GM12891 (cell line): Measurements from ENCODE around the gene SPANXN2. TPM values are rescaled to one million over a fixed set of nuclear protein-coding genes. Genes with fewer than 3 reads are reported as not detected.
"Not testable (repeated sequence)": the region's sequence is repeated elsewhere in the genome, so short reads cannot be mapped to it uniquely, and the experiment has no call there.

Source experiments
- DNase-seq: peaks from one replicate; pipeline ENCODE4 v3.0.0; 2011; ENCODE audit warnings: low spot score; ENCODE audit not compliant: insufficient read length
- FAIRE-seq: peaks from 2 replicates; lab custom pipeline; 2011; peaks lifted over from hg19 to GRCh38; lab: Jason Lieb, UNC
- PAX5 ChIP-seq: IDR thresholded peaks from 2 replicates; pipeline ENCODE4 v1.6.1; 2011; ENCODE audit warnings: low read length, moderate library complexity, mild to moderate bottlenecking; ENCODE audit not compliant: insufficient read depth, severe bottlenecking
- POLR2A ChIP-seq: IDR thresholded peaks from 2 replicates; pipeline ENCODE4 v1.6.1; 2011; ENCODE audit warnings: low read depth, low read length, control low read depth
- POLR2AphosphoS5 ChIP-seq: IDR thresholded peaks from 2 replicates; pipeline ENCODE4 v1.6.1; 2011; ENCODE audit warnings: low read depth, low read length, control low read depth
- POU2F2 ChIP-seq: IDR thresholded peaks from 2 replicates; pipeline ENCODE4 v1.6.1; 2011; ENCODE audit warnings: low read depth, mild to moderate bottlenecking, control low read depth, low read length, moderate library complexity
- SPI1 ChIP-seq: IDR thresholded peaks from 2 replicates; pipeline ENCODE4 v1.6.1; 2011; ENCODE audit warnings: low read depth, low read length, control low read depth
- TAF1 ChIP-seq: IDR thresholded peaks from 2 replicates; pipeline ENCODE4 v1.6.1; 2011; ENCODE audit warnings: low read depth, low read length, control low read depth
- polyA plus RNA-seq: library from polyadenylated mRNA; unstranded; fragments of >200 nt; gene quantifications from one replicate; pipeline ENCODE4 v1.2.1, GENCODE V29; 2012; ENCODE audit warnings: low read depth, missing spikeins, inconsistent platforms; ENCODE audit not compliant: missing spikeins

Gene SPANXN2
- not detected for polyA plus RNA-seq

- FAIRE-seq, DNase-seq: not testable (repeated sequence)
These were observed at the start of gene SPANXN2 for GRCh38 chrX:143720652-143721051. Gene SPANXN2, minus strand, starts transcription at chrX:143720752. Its CDS starts 84 bp downstream, at chrX:143720668.

- DNase-seq (no peak), FAIRE-seq (no peak)
- TF ChIP-seq TAF1 (no peak), POU2F2 (no peak), POLR2A (no peak), POLR2AphosphoS5 (no peak)
These were observed 48.4 kb upstream of the SPANXN2 start for GRCh38 chrX:143768976-143769375.

GRCh38 chrX:143767789-143768188, 47.2 kb upstream of the SPANXN2 start:
- FAIRE-seq, DNase-seq: not testable (repeated sequence)

GRCh38 chrX:143757887-143758286, 37.3 kb upstream of the SPANXN2 start:
- DNase-seq (no peak), FAIRE-seq (no peak)
- TF ChIP-seq SPI1 (no peak), POLR2AphosphoS5 (no peak), PAX5 (no peak), POU2F2 (no peak), POLR2A (no peak), TAF1 (no peak)

GRCh38 chrX:143757375-143757774, 36.8 kb upstream of the SPANXN2 start:
- no peak for DNase-seq
- no peak for FAIRE-seq
- TF ChIP-seq PAX5 (no peak), POLR2A (no peak), SPI1 (no peak), POU2F2 (no peak), POLR2AphosphoS5 (no peak), TAF1 (no peak)

GRCh38 chrX:143754183-143754582, 33.6 kb upstream of the SPANXN2 start:
- TF ChIP-seq POLR2AphosphoS5, result no peak
- no peak for TF ChIP-seq SPI1
- no peak for TF ChIP-seq PAX5
- TF ChIP-seq POU2F2, result no peak
- no peak for TF ChIP-seq POLR2A
- no peak for TF ChIP-seq TAF1
- FAIRE-seq, result no peak
- DNase-seq, result no peak

- TF ChIP-seq POLR2AphosphoS5 (no peak), SPI1 (no peak), POLR2A (no peak), POU2F2 (no peak), TAF1 (no peak), PAX5 (no peak)
- DNase-seq (no peak), FAIRE-seq (no peak)
These were observed 13.3 kb upstream of the SPANXN2 start for GRCh38 chrX:143733866-143734265.

- TF ChIP-seq POLR2AphosphoS5 (no peak), SPI1 (no peak), TAF1 (no peak), POLR2A (no peak), POU2F2 (no peak), PAX5 (no peak)
- FAIRE-seq, result no peak
- no peak for DNase-seq
These were observed 5.7 kb upstream of the SPANXN2 start for GRCh38 chrX:143726296-143726695.

GRCh38 chrX:143701460-143701859, 19.1 kb downstream of the SPANXN2 start:
- FAIRE-seq, result no peak
- no peak for DNase-seq
- TF ChIP-seq POLR2A (no peak), POU2F2 (no peak), SPI1 (no peak), PAX5 (no peak), POLR2AphosphoS5 (no peak), TAF1 (no peak)

- FAIRE-seq (no peak), DNase-seq (no peak)
- no peak for TF ChIP-seq POLR2A
- no peak for TF ChIP-seq POLR2AphosphoS5
- TF ChIP-seq POU2F2, result no peak
- no peak for TF ChIP-seq SPI1
- no peak for TF ChIP-seq PAX5
- TF ChIP-seq TAF1, result no peak
These were observed 25.7 kb downstream of the SPANXN2 start for GRCh38 chrX:143694885-143695284.
